Activated naive CD4-positive, alpha-beta T cell treated with anti-CD3 and anti-CD28 coated beads, Interleukin-2, amount 50 U/mL, for 24 hours (primary cell): ENCODE data around the gene FLVCR1.
"Not testable (repeated sequence)": the region's sequence is repeated elsewhere in the genome, so short reads cannot be mapped to it uniquely, and the experiment has no call there.

ENCODE experiments used
- H3K27ac Mint-ChIP-seq: one replicate; pipeline ENCODE4 v1.8.0; 2021; ENCODE audit warnings: mild to moderate bottlenecking, mixed read lengths
- H3K27me3 Mint-ChIP-seq: one replicate; pipeline ENCODE4 v1.8.0; 2021; ENCODE audit warnings: mixed read lengths
- H3K36me3 Mint-ChIP-seq: one replicate; pipeline ENCODE4 v1.8.0; 2021; ENCODE audit warnings: mixed read lengths
- H3K4me1 Mint-ChIP-seq: one replicate; pipeline ENCODE4 v1.8.0; 2021; ENCODE audit warnings: mixed read lengths
- H3K4me3 Mint-ChIP-seq: one replicate; pipeline ENCODE4 v1.8.0; 2021; ENCODE audit warnings: mild to moderate bottlenecking, mixed read lengths
- H3K9me3 Mint-ChIP-seq: one replicate; pipeline ENCODE4 v1.8.0; 2021; ENCODE audit warnings: mixed read lengths

The FLVCR1 gene

DNA sequence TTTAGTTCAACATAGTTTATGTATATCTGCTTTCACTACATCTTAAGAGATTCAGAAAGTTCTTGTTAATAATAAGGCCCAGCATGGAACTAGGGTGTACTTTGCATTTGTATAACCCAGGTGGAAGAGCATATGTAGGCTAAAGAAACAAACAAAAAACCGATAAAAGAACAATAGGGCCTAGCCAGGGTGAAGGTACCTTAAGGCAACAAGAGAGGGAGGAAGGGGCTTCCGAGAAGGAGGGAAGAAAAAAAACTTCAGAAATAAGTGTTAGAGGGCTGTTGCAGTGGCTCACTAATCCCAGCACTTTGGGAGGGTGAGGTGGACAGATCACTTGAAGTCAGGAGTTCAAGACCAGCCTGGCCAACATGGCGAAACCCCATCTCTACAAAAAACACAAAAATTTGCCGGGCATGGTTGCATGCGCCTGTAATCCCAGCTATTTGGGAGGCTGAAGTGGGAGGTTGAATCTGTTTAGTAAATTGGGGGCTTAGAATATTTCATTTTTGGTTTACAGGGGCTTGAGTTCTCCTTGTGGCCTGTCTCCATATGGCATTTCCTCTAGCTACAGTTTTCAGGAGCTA lies 5.9 kb upstream of the FLVCR1 start:
- peaks cover 12% of the 10 kb centered on the region for H3K4me1 Mint-ChIP-seq
- no peaks in the 10 kb centered on the region for H3K27me3 Mint-ChIP-seq
- no peak overlapping the region for H3K4me3 Mint-ChIP-seq
- H3K27ac Mint-ChIP-seq: no peak overlapping the region
- H3K36me3 Mint-ChIP-seq: peaks cover 9% of the 10 kb centered on the region
- H3K9me3 Mint-ChIP-seq: peaks cover 5% of the 10 kb centered on the region

- H3K27me3 Mint-ChIP-seq: no peaks in the 10 kb centered on the region
- H3K27ac Mint-ChIP-seq: no peak overlapping the region
- peaks cover 5% of the 10 kb centered on the region for H3K9me3 Mint-ChIP-seq
- no peak overlapping the region for H3K4me3 Mint-ChIP-seq
- peaks cover 20% of the 10 kb centered on the region for H3K4me1 Mint-ChIP-seq
- H3K36me3 Mint-ChIP-seq: peaks cover 9% of the 10 kb centered on the region
Measured at GRCh38 chr1:212853658-212854057, 4.4 kb upstream of the FLVCR1 start.

GRCh38 chr1:212856755-212857154 lies 1.3 kb upstream of the FLVCR1 start:
- H3K4me3 Mint-ChIP-seq: peak overlapping the region; percentile 52
- H3K27ac Mint-ChIP-seq: no peak overlapping the region
- H3K9me3 Mint-ChIP-seq: peaks cover 5% of the 10 kb centered on the region

DNA sequence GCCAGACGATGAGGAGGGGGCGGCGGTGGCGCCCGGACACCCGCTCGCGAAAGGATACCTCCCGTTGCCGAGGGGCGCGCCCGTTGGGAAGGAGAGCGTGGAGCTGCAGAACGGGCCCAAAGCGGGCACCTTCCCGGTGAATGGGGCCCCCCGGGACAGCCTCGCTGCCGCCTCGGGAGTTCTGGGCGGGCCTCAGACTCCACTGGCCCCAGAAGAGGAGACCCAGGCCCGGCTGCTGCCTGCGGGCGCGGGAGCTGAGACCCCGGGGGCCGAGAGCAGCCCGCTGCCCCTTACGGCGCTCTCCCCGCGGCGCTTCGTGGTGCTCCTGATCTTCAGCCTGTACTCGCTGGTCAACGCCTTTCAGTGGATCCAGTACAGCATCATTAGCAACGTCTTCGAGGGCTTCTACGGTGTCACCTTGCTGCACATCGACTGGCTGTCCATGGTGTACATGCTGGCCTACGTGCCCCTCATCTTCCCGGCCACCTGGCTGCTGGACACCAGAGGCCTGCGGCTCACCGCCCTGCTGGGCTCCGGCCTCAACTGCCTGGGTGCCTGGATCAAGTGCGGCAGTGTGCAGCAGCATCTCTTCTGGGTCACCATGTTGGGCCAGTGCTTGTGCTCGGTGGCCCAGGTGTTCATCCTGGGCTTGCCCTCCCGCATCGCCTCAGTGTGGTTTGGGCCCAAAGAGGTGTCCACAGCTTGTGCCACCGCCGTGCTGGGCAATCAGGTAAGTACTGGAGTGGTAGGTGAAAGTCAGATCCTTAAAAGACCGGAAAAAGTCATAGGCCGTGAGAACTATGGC lies 588 bp downstream of the FLVCR1 start:
- Mint-ChIP-seq H3K27ac (peak overlapping the region; percentile 95), H3K4me1 (peaks cover 34% of the 10 kb centered on the region), H3K27me3 (no peaks in the 10 kb centered on the region), H3K4me3 (peak overlapping the region; percentile 97), H3K36me3 (peaks cover 7% of the 10 kb centered on the region), H3K9me3 (peaks cover 3% of the 10 kb centered on the region)

More at GRCh38 chr1:212856755-212857154, 1.3 kb upstream of the FLVCR1 start:
- Mint-ChIP-seq H3K27me3 (no peaks in the 10 kb centered on the region), H3K4me1 (peaks cover 27% of the 10 kb centered on the region), H3K36me3 (peaks cover 11% of the 10 kb centered on the region)

- Mint-ChIP-seq H3K4me3 (no peak overlapping the region), H3K9me3 (no peaks in the 10 kb centered on the region), H3K27me3 (no peaks in the 10 kb centered on the region), H3K4me1 (peaks cover 36% of the 10 kb centered on the region), H3K27ac (no peak overlapping the region), H3K36me3 (peaks cover 5% of the 10 kb centered on the region)
Measured at GRCh38 chr1:212860713-212861581, 2.9 kb downstream of the FLVCR1 start.

GRCh38 chr1:212862111-212862690 lies 4.1 kb downstream of the FLVCR1 start:
- H3K4me3 Mint-ChIP-seq: no peak overlapping the region
- peaks cover 9% of the 10 kb centered on the region for H3K36me3 Mint-ChIP-seq
- no peaks in the 10 kb centered on the region for H3K27me3 Mint-ChIP-seq
- H3K4me1 Mint-ChIP-seq: peaks cover 32% of the 10 kb centered on the region
- H3K9me3 Mint-ChIP-seq: no peaks in the 10 kb centered on the region
- no peak overlapping the region for H3K27ac Mint-ChIP-seq

- not testable (repeated sequence) for H3K27me3 Mint-ChIP-seq, H3K27ac Mint-ChIP-seq, H3K4me3 Mint-ChIP-seq, H3K9me3 Mint-ChIP-seq, H3K36me3 Mint-ChIP-seq
- peaks cover 25% of the 10 kb centered on the region for H3K4me1 Mint-ChIP-seq
Measured at GRCh38 chr1:212863345-212863744, 5.3 kb downstream of the FLVCR1 start.

- Mint-ChIP-seq H3K4me1 (peaks cover 19% of the 10 kb centered on the region), H3K9me3 (no peaks in the 10 kb centered on the region), H3K4me3 (no peak overlapping the region), H3K36me3 (peaks cover 7% of the 10 kb centered on the region), H3K27ac (peak overlapping the region; percentile 20), H3K27me3 (no peaks in the 10 kb centered on the region)
Measured at GRCh38 chr1:212864201-212864600, 6.1 kb downstream of the FLVCR1 start.

DNA sequence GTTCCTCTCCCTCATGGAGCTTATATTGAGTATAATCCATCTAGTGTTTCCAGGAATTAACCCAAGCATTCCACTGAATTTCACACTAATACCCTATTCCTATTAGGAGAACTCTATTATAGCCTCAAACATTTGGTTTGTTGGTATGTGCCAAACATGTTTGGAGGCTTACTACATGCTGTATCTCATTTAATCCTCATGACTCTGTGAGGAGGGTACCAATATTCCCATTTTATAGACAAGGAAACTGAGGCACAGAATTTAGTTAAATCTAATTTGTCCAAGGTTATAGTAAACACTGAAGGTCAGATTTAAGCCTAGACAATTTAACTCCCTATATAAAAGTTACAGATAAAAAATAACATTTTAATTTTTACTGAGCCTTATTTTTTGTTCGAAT lies 9.1 kb downstream of the FLVCR1 start:
- Mint-ChIP-seq H3K4me3 (no peak overlapping the region), H3K27ac (no peak overlapping the region), H3K36me3 (peaks cover 7% of the 10 kb centered on the region), H3K9me3 (no peaks in the 10 kb centered on the region), H3K4me1 (peaks cover 18% of the 10 kb centered on the region), H3K27me3 (no peaks in the 10 kb centered on the region)

DNA sequence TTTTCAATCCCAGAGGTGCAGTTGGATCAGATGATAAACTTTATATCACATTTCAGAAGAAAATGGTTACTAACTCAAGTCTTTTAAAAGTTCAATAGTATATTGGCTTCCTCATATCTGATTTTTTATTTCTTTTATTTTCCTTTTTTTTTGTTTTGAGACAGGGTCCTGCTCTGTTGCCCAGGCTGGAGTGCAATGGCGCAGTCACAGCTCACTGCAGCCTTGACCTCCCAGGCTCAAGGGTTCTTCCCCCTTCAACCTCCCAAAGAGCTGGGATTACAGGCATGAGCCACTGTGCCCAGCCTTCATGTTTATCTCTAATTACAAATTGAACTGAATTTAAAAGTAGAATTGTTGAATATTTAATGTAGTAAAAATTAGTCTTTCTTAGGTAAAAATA lies 13.9 kb downstream of the FLVCR1 start:
- Mint-ChIP-seq H3K9me3 (no peaks in the 10 kb centered on the region), H3K27me3 (no peaks in the 10 kb centered on the region), H3K27ac (no peak overlapping the region), H3K4me3 (no peak overlapping the region), H3K4me1 (no peaks in the 10 kb centered on the region), H3K36me3 (peaks cover 14% of the 10 kb centered on the region)

DNA sequence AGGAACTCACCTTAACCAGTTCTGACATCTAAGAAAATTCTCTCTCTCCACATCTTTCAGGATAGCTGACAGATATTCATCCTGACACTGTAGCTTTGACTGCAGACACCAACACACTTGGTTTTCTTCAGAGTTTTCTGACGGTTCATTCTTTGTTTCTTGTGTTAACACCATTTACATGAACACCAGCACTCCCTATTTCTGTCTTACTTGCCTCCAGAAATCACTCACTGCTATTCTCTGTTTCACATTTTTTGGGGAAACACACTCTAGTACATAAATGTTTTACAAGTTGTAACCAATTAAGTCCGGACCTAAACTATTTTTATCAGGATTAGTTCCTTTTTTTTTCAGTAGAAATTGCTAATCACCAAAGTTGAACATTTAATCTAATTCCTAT lies 15.4 kb downstream of the FLVCR1 start:
- Mint-ChIP-seq H3K4me1 (no peaks in the 10 kb centered on the region), H3K36me3 (peaks cover 18% of the 10 kb centered on the region), H3K27ac (no peak overlapping the region), H3K9me3 (no peaks in the 10 kb centered on the region), H3K27me3 (no peaks in the 10 kb centered on the region), H3K4me3 (no peak overlapping the region)

- Mint-ChIP-seq H3K4me3 (no peak overlapping the region), H3K9me3 (no peaks in the 10 kb centered on the region), H3K27ac (no peak overlapping the region), H3K27me3 (no peaks in the 10 kb centered on the region), H3K36me3 (peaks cover 25% of the 10 kb centered on the region), H3K4me1 (no peaks in the 10 kb centered on the region)
Measured at GRCh38 chr1:212878418-212878817, 20.3 kb downstream of the FLVCR1 start.

DNA sequence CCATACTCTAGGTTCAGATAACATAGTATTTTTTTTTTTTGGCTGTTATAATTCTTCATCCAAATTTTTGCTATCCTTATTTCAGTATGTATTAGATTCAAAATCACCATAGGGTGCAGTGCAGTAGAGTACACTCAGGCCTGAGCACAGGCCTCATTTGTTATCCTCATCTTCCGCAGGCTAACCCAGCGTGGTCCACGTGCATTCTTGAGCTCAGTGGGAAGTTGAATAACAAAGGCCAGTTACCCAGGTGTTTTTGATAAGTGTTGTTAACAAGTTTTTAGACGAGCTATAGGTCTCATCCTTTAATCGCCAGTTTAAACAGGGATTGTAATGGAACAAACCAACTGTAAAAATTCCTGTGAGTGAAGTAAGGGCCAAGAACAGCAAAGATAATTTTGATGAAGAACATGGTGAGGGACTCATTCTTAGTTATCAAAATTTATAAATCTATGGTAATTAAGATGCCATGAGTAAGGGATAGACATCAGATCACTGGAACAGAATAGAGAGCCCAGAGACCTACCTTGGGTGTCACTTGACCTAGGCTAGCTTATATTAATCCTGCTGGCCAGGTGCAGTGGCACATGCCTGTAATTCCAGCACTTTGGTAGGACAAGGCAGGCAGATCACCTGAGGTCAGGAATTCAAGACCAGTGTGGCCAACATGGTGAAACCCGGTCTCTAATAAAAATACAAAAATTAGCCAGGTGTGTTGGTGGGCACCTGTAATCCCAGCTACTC lies 22.0 kb downstream of the FLVCR1 start:
- Mint-ChIP-seq H3K4me1 (no peaks in the 10 kb centered on the region), H3K27me3 (no peaks in the 10 kb centered on the region), H3K27ac (no peak overlapping the region), H3K9me3 (no peaks in the 10 kb centered on the region), H3K4me3 (no peak overlapping the region), H3K36me3 (peaks cover 19% of the 10 kb centered on the region)

GRCh38 chr1:212884592-212884991 lies 26.5 kb downstream of the FLVCR1 start:
- no peak overlapping the region for H3K27ac Mint-ChIP-seq
- no peaks in the 10 kb centered on the region for H3K4me1 Mint-ChIP-seq
- H3K4me3 Mint-ChIP-seq: no peak overlapping the region
- H3K27me3 Mint-ChIP-seq: no peaks in the 10 kb centered on the region
- H3K9me3 Mint-ChIP-seq: no peaks in the 10 kb centered on the region
- peaks cover 16% of the 10 kb centered on the region for H3K36me3 Mint-ChIP-seq

GRCh38 chr1:212892108-212892507 lies 34.0 kb downstream of the FLVCR1 start:
- Mint-ChIP-seq H3K27me3 (no peaks in the 10 kb centered on the region), H3K27ac (no peak overlapping the region), H3K4me3 (no peak overlapping the region), H3K36me3 (peaks cover 36% of the 10 kb centered on the region), H3K9me3 (no peaks in the 10 kb centered on the region), H3K4me1 (no peaks in the 10 kb centered on the region)
